IMR-90 (cell line): Measurements from ENCODE around the gene YJEFN3. TPM values are rescaled to one million over a fixed set of nuclear protein-coding genes. Genes with fewer than 3 reads are reported as not detected.

Experiments
- CEBPB ChIP-seq: IDR thresholded peaks from 2 replicates; pipeline ENCODE4 v1.6.1; 2012; ENCODE audit warnings: low read depth, low read length, improper control_type of control experiment
- FOS ChIP-seq: fragments of 150-350 bp; IDR thresholded peaks from 2 replicates; pipeline ENCODE4 v1.6.1; 2016; ENCODE audit warnings: low read depth, low read length
- NFE2L2 ChIP-seq: fragments of 150-350 bp; IDR thresholded peaks from 2 replicates; pipeline ENCODE4 v1.6.1; 2016; ENCODE audit warnings: low read depth, mild to moderate bottlenecking, low read length
- RFX5 ChIP-seq: IDR thresholded peaks from 2 replicates; pipeline ENCODE4 v1.8.0; 2012; ENCODE audit warnings: low read depth, mild to moderate bottlenecking, low read length, moderate library complexity
- polyA plus RNA-seq, 3 experiments: library from polyadenylated mRNA; depleted of rRNA; stranded (reverse); fragments of >200 nt; gene quantifications; 2 replicates each; pipeline ENCODE4 v1.2.3, GENCODE V29; 2012; ENCODE audit warnings: low replicate concordance in 1 of 3
- total RNA-seq: library from RNA; depleted of rRNA; stranded (reverse); fragments of >200 nt; gene quantifications from 2 replicates; pipeline ENCODE4 v1.2.3, GENCODE V29; 2012

YJEFN3 gene
- total and polyA plus RNA-seq, 2 of the 4 experiments (the other 2 are of a cell fraction), result 0.72 to 4.0 TPM

DNA sequence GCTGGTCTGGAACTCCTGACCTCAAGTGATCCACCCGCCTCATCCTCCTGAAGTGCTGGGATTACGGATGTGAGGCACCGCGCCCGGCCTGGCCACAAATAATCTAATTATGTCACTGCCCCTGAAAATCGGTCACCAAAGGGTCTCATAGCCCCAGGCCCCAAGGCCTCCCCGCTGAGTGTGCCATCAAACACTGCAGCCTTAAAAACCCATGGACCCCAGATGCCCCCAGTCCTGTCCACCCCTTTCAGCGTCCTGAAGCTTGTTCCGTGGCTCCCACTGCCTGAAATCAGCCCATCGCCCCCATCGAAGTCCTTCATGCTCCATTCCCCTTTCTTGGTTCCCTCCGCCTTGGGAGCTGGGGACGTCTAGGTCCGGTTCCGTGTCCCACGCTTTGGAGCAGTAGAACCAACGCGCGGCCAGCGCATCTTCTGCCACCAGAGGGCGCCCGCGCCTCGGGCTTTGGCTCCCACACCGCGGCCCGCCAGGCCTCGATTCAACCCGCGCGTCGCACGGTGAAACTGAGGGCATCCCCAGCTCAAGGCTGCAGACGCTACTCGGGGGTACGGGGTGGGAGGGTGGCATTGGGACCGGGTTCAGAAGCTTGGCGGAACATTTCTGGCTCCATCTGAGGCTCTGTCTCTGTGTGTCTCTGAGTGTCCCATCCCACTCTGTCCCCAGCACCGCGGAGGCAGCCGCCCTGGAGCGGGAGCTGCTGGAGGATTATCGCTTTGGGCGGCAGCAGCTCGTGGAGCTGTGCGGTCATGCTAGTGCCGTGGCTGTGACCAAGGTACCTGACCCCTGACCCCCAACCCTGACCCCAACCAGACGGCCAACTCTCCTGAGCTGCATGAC is 3.5 kb downstream of the YJEFN3 start (continued):
- TF ChIP-seq NFE2L2 (no peak), FOS (no peak), RFX5 (no peak), CEBPB (no peak)
